Smooth muscle cell of the umbilical artery (primary cell): Measurements from ENCODE around the gene HSD17B8. TPM values are rescaled to one million over a fixed set of nuclear protein-coding genes. Genes with fewer than 3 reads are reported as not detected.

Source experiments
- total RNA-seq: library from RNA; depleted of rRNA; stranded (reverse); fragments of >200 nt; gene quantifications from 2 replicates; pipeline ENCODE4 v1.2.3, GENCODE V29; 2014

Gene HSD17B8
- total RNA-seq = 1.8 and 4.5 TPM in 2 replicates

GRCh38 chr6:33204415-33205190 lies at the start of gene HSD17B8:
TSS of gene HSD17B8 (plus strand) at chr6:33204655. CDS start at chr6:33204669, 14 bp downstream.

DNA sequence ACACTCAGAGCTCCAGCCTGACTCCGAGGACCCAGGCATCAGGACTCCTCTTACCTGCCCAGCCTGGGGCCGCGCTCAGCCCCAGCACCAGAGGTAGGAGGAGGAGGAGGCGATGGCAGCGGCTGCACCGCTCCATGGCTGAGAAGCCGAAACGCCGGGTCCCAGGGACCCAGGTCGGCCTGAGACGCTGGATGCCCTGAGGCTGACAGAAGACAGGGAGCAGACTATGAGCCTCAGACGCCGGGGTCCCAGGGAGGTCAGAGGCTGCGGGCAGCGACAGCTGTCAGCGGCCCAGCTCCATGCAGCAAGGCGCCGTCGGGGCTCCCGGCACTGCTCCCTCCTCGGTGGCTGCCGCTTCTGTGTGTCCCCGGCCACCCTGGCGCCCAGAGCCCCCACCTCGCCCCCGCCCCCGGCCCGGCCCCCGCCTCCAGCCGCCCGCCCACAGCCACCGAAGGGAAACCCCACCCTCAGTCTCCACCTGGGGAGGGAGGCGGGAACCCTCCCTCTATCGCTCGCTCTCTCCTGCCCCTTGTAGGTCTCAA lies 12.3 kb upstream of the HSD17B8 start, which contains the start of gene COL11A2:
COL11A2 (minus strand) TSS at position 363 of the 542 bp plus-strand sequence; CDS start at position 136, 227 bp downstream.

DNA sequence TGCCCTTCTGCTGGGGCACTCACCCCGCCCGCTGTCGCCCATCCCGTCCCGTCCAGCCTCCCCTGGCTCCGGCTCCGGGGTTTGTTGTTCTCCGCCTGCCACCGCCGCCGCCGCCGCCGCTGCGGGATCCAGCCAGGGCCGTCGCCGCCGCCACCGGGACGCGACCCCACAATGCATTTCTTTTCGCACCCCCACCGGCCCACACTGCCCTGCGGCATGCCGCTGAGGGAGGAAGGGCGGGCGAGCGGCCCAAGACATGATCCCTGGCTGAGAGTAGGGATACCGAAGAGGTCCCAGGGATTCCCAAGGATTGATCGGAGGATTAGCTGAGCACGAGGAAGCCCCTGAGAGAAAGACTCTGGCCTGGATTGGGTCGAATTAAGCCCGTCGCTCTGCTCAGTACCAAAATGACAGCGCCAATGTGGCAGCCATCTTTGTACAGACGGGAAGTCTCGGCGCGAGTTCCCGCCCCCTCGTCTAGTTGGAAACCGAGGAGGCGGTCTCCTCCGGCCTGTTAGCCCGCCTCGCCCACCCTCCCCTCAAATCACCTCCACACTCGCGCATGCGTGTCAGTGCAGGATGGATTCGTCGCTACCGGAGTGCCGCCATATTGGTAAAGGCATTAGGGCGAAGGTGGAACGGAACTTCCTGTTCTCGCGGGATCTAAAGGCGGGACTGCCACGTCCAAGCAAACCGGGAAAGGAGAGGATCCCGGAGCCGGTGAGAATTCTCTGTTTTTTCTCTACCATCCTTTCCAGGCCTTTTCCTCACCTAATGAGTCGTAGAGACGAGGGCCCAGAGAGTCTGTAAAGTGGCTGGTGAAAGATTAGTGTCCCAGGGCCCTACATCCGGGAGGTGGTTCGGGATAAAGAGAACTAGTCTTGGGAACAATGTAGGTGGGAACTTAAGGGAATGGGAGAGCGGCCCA lies 4.0 kb upstream of the HSD17B8 start, which contains the start of the genes RXRB and SLC39A7:
RXRB (minus strand) TSS at position 447 of the 928 bp plus-strand sequence; CDS start at position 258, 189 bp downstream.
SLC39A7 (plus strand) TSS at position 649 of the 928 bp plus-strand sequence. CDS start 379 bp downstream, outside the sequence.

DNA sequence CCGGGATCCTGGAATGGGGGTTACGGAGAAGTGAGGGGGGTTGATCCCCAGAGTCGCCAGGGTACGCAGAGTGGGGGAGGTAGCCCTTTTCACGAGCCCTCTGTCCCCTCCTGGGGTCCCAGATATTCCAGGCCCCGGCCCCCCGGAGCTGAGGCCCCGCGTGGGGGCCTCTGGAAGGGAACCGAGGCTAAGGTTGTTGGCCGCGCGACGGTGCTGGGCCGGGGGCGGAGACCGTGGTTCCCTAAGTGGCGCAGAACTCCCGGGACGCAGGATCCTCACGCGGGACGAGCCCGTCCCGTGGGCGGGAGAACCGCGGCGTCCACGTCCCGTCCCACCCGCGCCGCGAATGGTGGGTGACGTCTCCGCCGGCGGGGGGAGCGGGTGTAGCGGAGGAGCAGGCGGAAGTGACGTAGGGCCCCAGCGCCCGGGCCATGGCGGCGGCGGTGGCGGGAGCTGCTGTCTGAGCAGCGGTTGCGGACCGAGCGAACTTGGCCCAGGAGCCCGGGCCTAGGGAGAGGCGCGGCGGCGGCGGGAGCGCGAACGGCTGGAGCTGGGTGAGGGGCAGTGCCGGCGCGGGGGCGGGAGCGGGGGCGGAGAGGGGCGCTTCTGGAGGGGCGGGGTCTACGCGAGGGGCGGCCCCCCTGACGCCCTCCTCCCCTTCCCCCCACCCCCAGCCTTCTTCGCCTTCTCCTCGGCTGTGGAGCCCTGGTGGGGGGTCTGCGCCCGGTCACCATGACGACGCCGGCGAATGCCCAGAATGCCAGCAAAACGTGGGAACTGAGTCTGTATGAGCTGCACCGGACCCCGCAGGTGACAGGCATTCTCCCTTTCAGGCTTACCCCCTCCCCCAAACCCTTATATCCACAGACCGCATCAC lies 3.9 kb downstream of the HSD17B8 start, which contains the start of gene RING1:
RING1 (plus strand) TSS at position 410 of the 877 bp plus-strand sequence; CDS start at position 733, 323 bp downstream.

Other genes starting within 250 kb of the HSD17B8 start
- 79.3 and 102 TPM in 2 replicates for gene BRD2, start 236.1 kb upstream of the HSD17B8 start, total RNA-seq
- gene HLA-DOA, start 195.1 kb upstream of the HSD17B8 start, total RNA-seq = not detected in 2 replicates
- 0.30 TPM in 1 of 2 replicates, not detected in the other for gene HLA-DPA1, start 131.0 kb upstream of the HSD17B8 start, total RNA-seq
- 2.4 TPM in 1 of 2 replicates, not detected in the other for gene HLA-DPB1, start 128.7 kb upstream of the HSD17B8 start, total RNA-seq
- gene COL11A2, start 12.2 kb upstream of the HSD17B8 start, total RNA-seq = 0.30 and 0.37 TPM in 2 replicates
- 22.9 and 27.8 TPM in 2 replicates for gene RXRB, start 4.0 kb upstream of the HSD17B8 start, total RNA-seq
- 162 and 171 TPM in 2 replicates for gene SLC39A7, start 3.8 kb upstream of the HSD17B8 start, total RNA-seq
- 23.8 and 26.4 TPM in 2 replicates for gene RING1, start 3.8 kb downstream of the HSD17B8 start, total RNA-seq
- gene VPS52, start 67.2 kb downstream of the HSD17B8 start, total RNA-seq = 32.4 and 33.9 TPM in 2 replicates
- gene RPS18, start 67.4 kb downstream of the HSD17B8 start, total RNA-seq = 1,202 and 4,104 TPM in 2 replicates
- 2.3 and 4.2 TPM in 2 replicates for gene B3GALT4, start 72.5 kb downstream of the HSD17B8 start, total RNA-seq
- 64.0 and 111 TPM in 2 replicates for gene WDR46, start 84.6 kb downstream of the HSD17B8 start, total RNA-seq
- 29.2 and 41.0 TPM in 2 replicates for gene PFDN6, start 84.9 kb downstream of the HSD17B8 start, total RNA-seq
- 18.7 and 30.7 TPM in 2 replicates for gene RGL2, start 94.3 kb downstream of the HSD17B8 start, total RNA-seq
- 69.8 and 119 TPM in 2 replicates for gene TAPBP, start 109.4 kb downstream of the HSD17B8 start, total RNA-seq
- 19.4 and 21.1 TPM in 2 replicates for gene ZBTB22, start 113.1 kb downstream of the HSD17B8 start, total RNA-seq
- gene DAXX, start 118.3 kb downstream of the HSD17B8 start, total RNA-seq = 45.7 and 84.3 TPM in 2 replicates
- gene KIFC1, start 187.2 kb downstream of the HSD17B8 start, total RNA-seq = 1.2 and 11.2 TPM in 2 replicates
- gene PHF1, start 206.4 kb downstream of the HSD17B8 start, total RNA-seq = 25.7 and 27.9 TPM in 2 replicates
- 84.6 and 90.6 TPM in 2 replicates for gene CUTA, start 213.5 kb downstream of the HSD17B8 start, total RNA-seq
- 3.9 and 10.1 TPM in 2 replicates for gene SYNGAP1, start 215.4 kb downstream of the HSD17B8 start, total RNA-seq
- gene ZBTB9, start 249.9 kb downstream of the HSD17B8 start, total RNA-seq = 3.9 and 8.0 TPM in 2 replicates